Natural killer cell (primary cell): ENCODE data around the gene OARD1. TPM values are rescaled to one million over a fixed set of nuclear protein-coding genes. Genes with fewer than 3 reads are reported as not detected.

Experiments
- ATAC-seq, 3 donors: fragments of 150-1000 bp in 2 of 3; fragments of 200-7000 bp in 1 of 3; cut with Tn5 transposase; 1 replicate in 1 of 3; 2 replicates in 2 of 3; pipeline ENCODE4 v1.10.0; 2021; ENCODE audit warnings: mild to moderate bottlenecking in 2 of 3, moderate library complexity in 2 of 3
- DNase-seq, 2 donors: peaks; one replicate each; pipeline versions ENCODE4 v3.0.0 to v3.0.0-alpha.2; 2013 to 2021; ENCODE audit warnings: mixed read lengths in 1 of 2
- H3K27ac ChIP-seq: one replicate; pipeline ENCODE4 v1.5.1; 2013; ENCODE audit warnings: mild to moderate bottlenecking, low read length
- H3K27me3 ChIP-seq: one replicate; pipeline ENCODE4 v1.6.1; 2013; ENCODE audit warnings: low read length; ENCODE audit not compliant: control insufficient read depth, insufficient read depth
- H3K36me3 ChIP-seq: one replicate; pipeline ENCODE4 v1.6.1; 2013; ENCODE audit warnings: low read length; ENCODE audit not compliant: control insufficient read depth, insufficient read depth
- H3K4me1 ChIP-seq: one replicate; pipeline ENCODE4 v1.6.1; 2013; ENCODE audit warnings: low read length; ENCODE audit not compliant: control insufficient read depth, insufficient read depth
- H3K4me3 ChIP-seq: one replicate; pipeline ENCODE4 v1.5.1; 2013; ENCODE audit warnings: low read length
- H3K9me3 ChIP-seq: one replicate; pipeline ENCODE4 v1.6.1; 2013; ENCODE audit warnings: low read length; ENCODE audit not compliant: control insufficient read depth, insufficient read depth
- H3K27ac Mint-ChIP-seq, 2 donors: one replicate each; pipeline ENCODE4 v1.8.0; 2022; ENCODE audit warnings: mild to moderate bottlenecking in 2 of 2, mixed read lengths in 2 of 2, moderate library complexity in 1 of 2
- H3K27me3 Mint-ChIP-seq, 2 donors: one replicate each; pipeline ENCODE4 v1.8.0; 2022; ENCODE audit warnings: low read depth in 2 of 2, mixed read lengths in 2 of 2
- H3K36me3 Mint-ChIP-seq: one replicate; pipeline ENCODE4 v1.8.0; 2022; ENCODE audit warnings: mixed read lengths
- H3K4me1 Mint-ChIP-seq, 2 donors: one replicate each; pipeline ENCODE4 v1.8.0; 2022; ENCODE audit warnings: mixed read lengths in 2 of 2
- H3K4me3 Mint-ChIP-seq: one replicate; pipeline ENCODE4 v1.8.0; 2022; ENCODE audit warnings: mild to moderate bottlenecking, moderate library complexity, mixed read lengths
- H3K9me3 Mint-ChIP-seq, 2 donors: one replicate each; pipeline ENCODE4 v1.8.0; 2022; ENCODE audit warnings: mixed read lengths in 2 of 2
- CTCF ChIP-seq: fragments of 200-600 bp; IDR thresholded peaks from one replicate; pipeline ENCODE4 v1.8.0; 2022; ENCODE audit warnings: antibody characterized with exemption
- WGBS: methylation state at CpG from one replicate; pipeline ENCODE4 v1.1.7; 2013; ENCODE audit warnings: missing lambda C conversion rate; ENCODE audit not compliant: insufficient coverage; 5-methylcytosine and 5-hydroxymethylcytosine counted together
- intact Hi-C: fragments of 100-400 bp; cut with micrococcal nuclease; formaldehyde crosslinking; loops from one replicate; pipeline ENCODE4 v1.14.2; 2022
- total RNA-seq, 4 donors: library from RNA; stranded (reverse); fragments of 120-200 nt in 1 of 4; gene quantifications; one replicate each; pipeline versions ENCODE4 v1.2.3 to v1.2.4, GENCODE V29; 2013 to 2022

OARD1 gene
- total RNA-seq, 3 donors from 2014 or later (not counting 1 experiment from before 2014, with no cell fraction given), result 30.8 to 36.7 (median 35.5) TPM

GRCh38 chr6:41090841-41091761 lies 18.9 kb upstream of the OARD1 start:
- ATAC-seq (no peak), DNase-seq (no peak)
- WGBS, result 100% methylated on average over 1 of the region's 1 CpG
- Mint-ChIP-seq H3K9me3 (no peaks in the 10 kb centered on the region), H3K4me1 (no peaks in the 10 kb centered on the region), H3K36me3 (peaks cover 34% of the 10 kb centered on the region), H3K27ac (no peak overlapping the region), H3K4me3 (no peak overlapping the region), H3K27me3 (no peaks in the 10 kb centered on the region)
- no peaks in the 10 kb centered on the region for H3K27me3 ChIP-seq
- no peak overlapping the region for H3K4me3 ChIP-seq
- no peak for TF ChIP-seq CTCF
- no peaks in the 10 kb centered on the region for H3K4me1 ChIP-seq
- no peaks in the 10 kb centered on the region for H3K9me3 ChIP-seq
- intact Hi-C loops, result no loop called here
- H3K36me3 ChIP-seq, result peaks cover 83% of the 10 kb centered on the region
- H3K27ac ChIP-seq, result no peak overlapping the region

GRCh38 chr6:41088451-41088850 lies 16.3 kb upstream of the OARD1 start:
- H3K4me1 ChIP-seq, result no peaks in the 10 kb centered on the region
- Mint-ChIP-seq H3K36me3 (peaks cover 34% of the 10 kb centered on the region), H3K27me3 (no peaks in the 10 kb centered on the region), H3K4me3 (no peak overlapping the region), H3K9me3 (no peaks in the 10 kb centered on the region), H3K4me1 (peaks cover 3 to 6% of the 10 kb centered on the region in 2 donors), H3K27ac (no peak overlapping the region)
- intact Hi-C loops, result no loop called here
- 100% methylated on average over 2 of the region's 4 CpGs for WGBS
- ATAC-seq (no peak), DNase-seq (no peak)
- H3K9me3 ChIP-seq, result no peaks in the 10 kb centered on the region
- H3K4me3 ChIP-seq, result no peak overlapping the region
- no peak for TF ChIP-seq CTCF
- no peak overlapping the region for H3K27ac ChIP-seq
- H3K27me3 ChIP-seq, result no peaks in the 10 kb centered on the region
- H3K36me3 ChIP-seq, result peaks cover 79% of the 10 kb centered on the region

GRCh38 chr6:41085182-41085581 lies 13.0 kb upstream of the OARD1 start:
- no peaks in the 10 kb centered on the region for H3K9me3 ChIP-seq
- DNase-seq (no peak), ATAC-seq (no peak)
- Mint-ChIP-seq H3K27me3 (no peaks in the 10 kb centered on the region), H3K27ac (no peak overlapping the region), H3K9me3 (no peaks in the 10 kb centered on the region), H3K4me1 (peaks cover 26 to 33% of the 10 kb centered on the region in 2 donors), H3K4me3 (no peak overlapping the region), H3K36me3 (peaks cover 26% of the 10 kb centered on the region)
- peaks cover 55% of the 10 kb centered on the region for H3K36me3 ChIP-seq
- intact Hi-C loops, result no loop called here
- H3K27ac ChIP-seq, result no peak overlapping the region
- no peaks in the 10 kb centered on the region for H3K27me3 ChIP-seq
- TF ChIP-seq CTCF, result no peak
- H3K4me1 ChIP-seq, result peaks cover 7% of the 10 kb centered on the region
- H3K4me3 ChIP-seq, result no peak overlapping the region
